Measurements from ENCODE around the gene GPR35. TPM values are rescaled to one million over a fixed set of nuclear protein-coding genes. Genes with fewer than 3 reads are reported as not detected.
"Not testable (repeated sequence)": the region's sequence is repeated elsewhere in the genome, so short reads cannot be mapped to it uniquely, and the experiment has no call there.

Gene GPR35
- total RNA-seq, 1 experiment from 2014 or later = 4.2 TPM

GRCh38 chr2:240616860-240617666 is 8.2 kb upstream of the GPR35 start:
- TF ChIP-seq CTCF (IDR thresholded peaks at IDR 0.05 in 2 of 3, conservative IDR thresholded peaks at IDR 0.05 in 1 of 3; ENCODE audit: borderline replicate concordance in 1 of 3, insufficient read depth in 1 of 3, low read depth in 2 of 3, low read length in 2 of 3) = peak; percentile 15 to 46 (median 38); a peak in 5 of 6 replicates
- RAD21 ChIA-PET (ENCODE audit: low non-redundant PET in 1 of 2, low total read pairs in 2 of 2, uncharacterized antibody in 2 of 2, unreplicated experiment in 2 of 2); H3K27me3 ChIP-seq (ENCODE audit: insufficient read depth, low read length); H3K4me3 ChIP-seq (replicated peaks in 1 of 2; ENCODE audit: low read depth in 1 of 2, low read length in 2 of 2); intact Hi-C loops (cut with micrococcal nuclease); BruUV-seq (replicated peaks); H3K9ac ChIP-seq (ENCODE audit: low read length); H3K4me2 ChIP-seq (ENCODE audit: low read length); H3K27ac ChIP-seq (ENCODE audit: low read depth, low read length); H4K20me1 ChIP-seq (ENCODE audit: insufficient read depth); H3K79me2 ChIP-seq (ENCODE audit: insufficient read depth, low read length); H3K9me2 ChIP-seq (ENCODE audit: insufficient read depth); H2AFZ ChIP-seq (ENCODE audit: low read depth, low read length, poor library complexity, severe bottlenecking); POLR2A ChIA-PET; H3K4me1 ChIP-seq (ENCODE audit: control insufficient read depth in 1 of 2, insufficient read depth in 2 of 2, low read length in 2 of 2); H3K36me3 ChIP-seq (ENCODE audit: control insufficient read depth in 1 of 2, insufficient read depth in 2 of 2, low read length in 2 of 2): not testable (repeated sequence)
- CTCF ChIA-PET = interaction anchor here (0.8 kb wide), 1 partner anchor 13 kb away, joined by 3 read pairs; no protein-coding TSS in a partner anchor
- DNase-seq (ENCODE audit: low read depth, low spot score) (peak; percentile 15), ATAC-seq (peak; percentile 71)
- H3K9me3 ChIP-seq (ENCODE audit: control insufficient read depth in 1 of 2, insufficient read depth in 1 of 2, low read depth in 1 of 2, low read length in 2 of 2) = peaks cover 0 to 11% of the 10 kb centered on the region in 2 experiments; a peak in 2 of 4 replicates

GRCh38 chr2:240618776-240619175 is 6.5 kb upstream of the GPR35 start:
- Histone ChIP-seq H3K79me2 (ENCODE audit: insufficient read depth, low read length) (no peaks in the 10 kb centered on the region), H3K9ac (ENCODE audit: low read length) (no peak overlapping the region), H3K27ac (ENCODE audit: low read depth, low read length) (no peak overlapping the region), H3K4me2 (ENCODE audit: low read length) (no peak overlapping the region), H3K27me3 (ENCODE audit: insufficient read depth, low read length) (no peaks in the 10 kb centered on the region), H2AFZ (ENCODE audit: low read depth, low read length, poor library complexity, severe bottlenecking) (no peak overlapping the region), H3K4me1 (ENCODE audit: control insufficient read depth in 1 of 2, insufficient read depth in 2 of 2, low read length in 2 of 2) (no peaks in the 10 kb centered on the region), H3K9me3 (ENCODE audit: control insufficient read depth in 1 of 2, insufficient read depth in 1 of 2, low read depth in 1 of 2, low read length in 2 of 2) (peaks cover 0 to 11% of the 10 kb centered on the region in 2 experiments; a peak in 2 of 4 replicates), H3K4me3 (replicated peaks in 1 of 2; ENCODE audit: low read depth in 1 of 2, low read length in 2 of 2) (no peak overlapping the region), H4K20me1 (ENCODE audit: insufficient read depth) (no peaks in the 10 kb centered on the region), H3K36me3 (ENCODE audit: control insufficient read depth in 1 of 2, insufficient read depth in 2 of 2, low read length in 2 of 2) (no peaks in the 10 kb centered on the region), H3K9me2 (ENCODE audit: insufficient read depth) (no peaks in the 10 kb centered on the region)
- ChIA-PET RAD21 (ENCODE audit: low non-redundant PET in 1 of 2, low total read pairs in 2 of 2, uncharacterized antibody in 2 of 2, unreplicated experiment in 2 of 2) (no interaction called here), CTCF (no interaction called here), POLR2A (no interaction called here)
- ATAC-seq (no peak), DNase-seq (ENCODE audit: low read depth, low spot score) (no peak)
- intact Hi-C loops (cut with micrococcal nuclease) = no loop called here
- no TSS peak for BruUV-seq (replicated peaks)
- no peak for TF ChIP-seq EGR1 (IDR thresholded peaks at IDR 0.05; ENCODE audit: low read depth)
- TF ChIP-seq ZFX (IDR thresholded peaks at IDR 0.05) = no peak
- no peak for TF ChIP-seq POLR2A (IDR thresholded peaks at IDR 0.05; ENCODE audit: borderline replicate concordance, extremely low read depth, insufficient read depth, insufficient read length)
- no peak for TF ChIP-seq TCF7L2 (IDR thresholded peaks at IDR 0.05; ENCODE audit: borderline replicate concordance, extremely low read depth, insufficient read depth, insufficient read length)
- TF ChIP-seq ZBTB33 (IDR thresholded peaks at IDR 0.05; ENCODE audit: extremely low read depth, insufficient replicate concordance, low read length) = no peak
- no peak for TF ChIP-seq RAD21 (IDR thresholded peaks at IDR 0.05; ENCODE audit: low read depth)
- no peak for TF ChIP-seq YY1 (IDR thresholded peaks at IDR 0.05; ENCODE audit: extremely low read depth, insufficient replicate concordance, low read depth, low read length)
- TF ChIP-seq, protein P1, sequence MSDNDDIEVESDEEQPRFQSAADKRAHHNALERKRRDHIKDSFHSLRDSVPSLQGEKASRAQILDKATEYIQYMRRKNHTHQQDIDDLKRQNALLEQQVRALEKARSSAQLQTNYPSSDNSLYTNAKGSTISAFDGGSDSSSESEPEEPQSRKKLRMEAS (IDR thresholded peaks at IDR 0.05) = no peak
- TF ChIP-seq FOSL1 (IDR thresholded peaks at IDR 0.05; ENCODE audit: low read depth) = no peak
- TF ChIP-seq EZH2 (IDR thresholded peaks at IDR 0.05) = no peak
- no peak for TF ChIP-seq SRF (IDR thresholded peaks at IDR 0.05; ENCODE audit: low read depth)
- TF ChIP-seq JUND (IDR thresholded peaks at IDR 0.05) = no peak
- no peak for TF ChIP-seq EZH2phosphoT487 (IDR thresholded peaks at IDR 0.05; ENCODE audit: borderline replicate concordance)
- no peak for TF ChIP-seq POLR2AphosphoS5 (IDR thresholded peaks at IDR 0.05; ENCODE audit: low read depth, low read length)
- TF ChIP-seq SP1 (IDR thresholded peaks at IDR 0.05; ENCODE audit: low read depth) = no peak

Measured in HCT116 (cell line).